K562 (cell line): ENCODE measurements around the gene SLC19A2. TPM values are rescaled to one million over a fixed set of nuclear protein-coding genes. Genes with fewer than 3 reads are reported as not detected.

Experiments used
- ATAC-seq: fragments of 200-7000 bp; cut with Tn5 transposase; 3 replicates; pipeline ENCODE4 v1.9.1; 2020; ENCODE audit warnings: moderate library complexity
- BruUV-seq: library from RNA; stranded (reverse); fragments of 400-500 nt; replicated peaks from 2 replicates; lab custom pipeline; 2021; lab: Mats Ljungman, UMichigan
- CTCF ChIA-PET: fragments of 300-600 bp; formaldehyde crosslinking; extraction: SDS; loops from one replicate; lab custom pipeline; 2021; ENCODE audit warnings: low intra/inter-chr PET ratio; lab: Yijun Ruan, JAX
- POLR2A ChIA-PET: fragments of 300-600, 350-650 bp; sonication (Branson Sonifier 250); formaldehyde crosslinking; extraction: SDS; loops from one replicate; lab custom pipeline; 2021; ENCODE audit warnings: antibody characterized with exemption, inconsistent platforms; lab: Yijun Ruan, JAX
- DNase-seq, 4 experiments: peaks; one replicate each; pipeline versions ENCODE4 v3.0.0 to v3.0.0-alpha.2; 2011 to 2018; ENCODE audit warnings: low spot score in 3 of 4, mixed read lengths in 3 of 4; ENCODE audit errors: extremely low read depth in 1 of 4
- FAIRE-seq: peaks from 2 replicates; lab custom pipeline; 2011; peaks lifted over from hg19 to GRCh38; lab: Jason Lieb, UNC
- H2AFZ ChIP-seq: 2 replicates; pipeline ENCODE4 v1.6.0; 2011; ENCODE audit warnings: low read depth, low read length, control low read depth, inconsistent platforms
- H3K27ac ChIP-seq: fragments of 200-600 bp; 3 replicates; pipeline ENCODE4 v1.8.0; 2011; ENCODE audit warnings: low read depth, mild to moderate bottlenecking, control low read depth, inconsistent platforms, low read length, moderate library complexity, mixed read lengths; ENCODE audit errors: extremely low read depth
- H3K27me3 ChIP-seq, 2 experiments: fragments of 300-600 bp in 1 of 2; 2 replicates in 1 of 2; 3 replicates in 1 of 2; pipeline versions ENCODE4 v1.6.0 to v1.8.0; 2011; ENCODE audit warnings: inconsistent platforms in 2 of 2, low read length in 2 of 2, mild to moderate bottlenecking in 1 of 2, mixed read lengths in 1 of 2, moderate library complexity in 1 of 2; ENCODE audit not compliant: control insufficient read depth in 2 of 2, insufficient read depth in 2 of 2
- H3K36me3 ChIP-seq: fragments of 300-600 bp; 3 replicates; pipeline ENCODE4 v1.8.0; 2011; ENCODE audit warnings: mild to moderate bottlenecking, low read length, inconsistent platforms; ENCODE audit not compliant: control insufficient read depth, insufficient read depth
- H3K4me1 ChIP-seq, 2 experiments: fragments of 200-600 bp in 1 of 2; replicated peaks in 1 of 2; 2 replicates in 1 of 2; 3 replicates in 1 of 2; pipeline versions ENCODE4 v1.5.1 to v1.8.0; 2011; ENCODE audit warnings: inconsistent platforms in 2 of 2, low read length in 2 of 2, mild to moderate bottlenecking in 1 of 2, mixed read lengths in 1 of 2, moderate library complexity in 1 of 2; ENCODE audit not compliant: control insufficient read depth in 2 of 2, insufficient read depth in 2 of 2
- H3K4me2 ChIP-seq: 2 replicates; pipeline ENCODE4 v1.6.1; 2011; ENCODE audit warnings: low read length, control low read depth, inconsistent platforms, mixed read lengths; ENCODE audit not compliant: insufficient read depth
- H3K4me3 ChIP-seq: fragments of 200-600 bp; sonication (generic), shearing (Covaris generic); 2 replicates; pipeline ENCODE4 v1.5.1; 2016; ENCODE audit warnings: control low read depth, inconsistent platforms
- H3K79me2 ChIP-seq: fragments of 200-600 bp; 3 replicates; pipeline ENCODE4 v1.8.0; 2011; ENCODE audit warnings: low read length, inconsistent platforms; ENCODE audit not compliant: control insufficient read depth, insufficient read depth
- H3K9ac ChIP-seq, 2 experiments: 2 replicates each; pipeline versions ENCODE4 v1.6.0 to v1.6.1; 2011; ENCODE audit warnings: low read depth in 2 of 2, low read length in 2 of 2, control low read depth in 1 of 2, inconsistent platforms in 1 of 2, mild to moderate bottlenecking in 1 of 2, mixed read lengths in 1 of 2; ENCODE audit not compliant: insufficient read depth in 1 of 2
- H3K9me1 ChIP-seq: one replicate; pipeline ENCODE4 v1.6.0; 2011; ENCODE audit warnings: inconsistent platforms, mild to moderate bottlenecking, low read length, moderate library complexity; ENCODE audit not compliant: control insufficient read depth, insufficient read depth
- H3K9me3 ChIP-seq: replicated peaks from 2 replicates; pipeline ENCODE4 v1.5.1; 2011; ENCODE audit warnings: low read depth, low read length, inconsistent platforms; ENCODE audit not compliant: control insufficient read depth, insufficient read depth
- H4K20me1 ChIP-seq: replicated peaks from 2 replicates; pipeline ENCODE4 v1.6.1; 2011; ENCODE audit warnings: low read length, inconsistent platforms, mixed read lengths; ENCODE audit not compliant: control insufficient read depth, insufficient read depth
- DACH1 ChIP-seq: fragments of 450-650 bp; IDR thresholded peaks from 2 replicates; pipeline ENCODE4 v1.6.1; 2018; ENCODE audit not compliant: partially characterized antibody
- DMBX1 ChIP-seq: fragments of 250-450 bp; sonication (Bioruptor Pico); IDR thresholded peaks from 2 replicates; pipeline ENCODE4 v1.8.0; 2022; ENCODE audit warnings: inconsistent platforms, mild to moderate bottlenecking, moderate library complexity, borderline replicate concordance
- RUNX1 ChIP-seq: sonication (generic); IDR thresholded peaks from 2 replicates; pipeline ENCODE4 v1.6.1; 2016; ENCODE audit warnings: antibody characterized with exemption, low read depth
- SRSF1 ChIP-seq: fragments of 200-400 bp; formaldehyde crosslinking; IDR thresholded peaks from 2 replicates; pipeline ENCODE4 v1.6.1; 2017; ENCODE audit warnings: mild to moderate bottlenecking, low read depth, low read length, moderate library complexity
- ZC3H4 ChIP-seq: sonication (generic); formaldehyde crosslinking; IDR thresholded peaks from 2 replicates; pipeline ENCODE4 v1.9.0; 2021; ENCODE audit warnings: missing genetic modification reagents, borderline replicate concordance
- ZNF133 ChIP-seq: fragments of 250-450 bp; sonication (Bioruptor Pico); IDR thresholded peaks from 2 replicates; pipeline ENCODE4 v1.4.0; 2020; ENCODE audit warnings: mild to moderate bottlenecking
- ZNF175 ChIP-seq: fragments of 200-800 bp; sonication (Bioruptor generic); IDR thresholded peaks from 2 replicates; pipeline ENCODE4 v1.6.1; 2016; ENCODE audit warnings: low read depth, mild to moderate bottlenecking, missing genetic modification characterization, missing compliant biosample characterization
- ZNF778 ChIP-seq: fragments of 450-650 bp; formaldehyde crosslinking; IDR thresholded peaks from 2 replicates; pipeline ENCODE4 v1.4.0; 2020; ENCODE audit warnings: mild to moderate bottlenecking, moderate library complexity
- WGBS: fragments of 100-300 bp; shearing (Covaris generic); methylation state at CpG from one replicate; pipeline ENCODE4 v1.1.6; 2016; ENCODE audit warnings: low coverage, mixed read lengths; ENCODE audit not compliant: insufficient coverage; ENCODE audit errors: missing lambda C conversion rate; 5-methylcytosine and 5-hydroxymethylcytosine counted together
- in situ Hi-C: fragments of 300-500 bp; cut with MboI; formaldehyde crosslinking; loops from 4 replicates; pipeline ENCODE4 v1.15.0; 2018; ENCODE audit warnings: inconsistent platforms, mixed read lengths
- intact Hi-C: fragments of 100-400 bp; cut with micrococcal nuclease; formaldehyde crosslinking; loops from 2 replicates; pipeline ENCODE4 v1.14.2; 2022
- polyA plus RNA-seq, 8 experiments: library from polyadenylated mRNA; depleted of rRNA in 4 of 8; stranded (reverse) in 5 of 8; unstranded in 3 of 8; fragments of >200 nt; fragmentation: Nextera tagmentation in 2 of 8; fragmentation: Illumina TruSeq in 1 of 8; extraction: Ambion mirVana in 2 of 8; extraction: Trizol in 1 of 8; gene quantifications; 2 replicates each; pipeline versions ENCODE4 v1.2.1 to v1.2.3, GENCODE V29; 2011 to 2014; ENCODE audit warnings: inconsistent platforms in 1 of 8, missing spikeins in 1 of 8
- total RNA-seq, 7 experiments: library from RNA; depleted of rRNA in 6 of 7; stranded (reverse); fragments of >200 nt in 6 of 7; fragmentation: Illumina TruSeq in 2 of 7; extraction: Trizol in 2 of 7; gene quantifications; 2 replicates each; pipeline versions ENCODE4 v1.2.1 to v1.2.3, GENCODE V29; 2011 to 2021; ENCODE audit warnings: low replicate concordance in 1 of 7
- TF ChIP-seq, protein P1 (sequence below): fragments of 450-650 bp; IDR thresholded peaks from 2 replicates; pipeline ENCODE4 v1.6.1; 2018; ENCODE audit not compliant: partially characterized antibody

Gene SLC19A2
- total and polyA plus RNA-seq, 9 of the 15 experiments (the other 6 are each of a cell fraction or from before 2014, with no cell fraction given): 7.4 to 42.8 (median 19.2) TPM

- H3K36me3 ChIP-seq: no peaks in the 10 kb centered on the region
- no TSS peak for BruUV-seq
- DNase-seq (no peak), ATAC-seq (no peak), FAIRE-seq (no peak)
- peaks cover 4% of the 10 kb centered on the region; the same call in 1 of the 2 replicates for H3K9me3 ChIP-seq
- no peak overlapping the region for H2AFZ ChIP-seq
- no peak for TF ChIP-seq SRSF1
- no peak for TF ChIP-seq DACH1
- no peak for TF ChIP-seq ZC3H4 (CRISPR knock-in tag)
- TF ChIP-seq, protein P1, sequence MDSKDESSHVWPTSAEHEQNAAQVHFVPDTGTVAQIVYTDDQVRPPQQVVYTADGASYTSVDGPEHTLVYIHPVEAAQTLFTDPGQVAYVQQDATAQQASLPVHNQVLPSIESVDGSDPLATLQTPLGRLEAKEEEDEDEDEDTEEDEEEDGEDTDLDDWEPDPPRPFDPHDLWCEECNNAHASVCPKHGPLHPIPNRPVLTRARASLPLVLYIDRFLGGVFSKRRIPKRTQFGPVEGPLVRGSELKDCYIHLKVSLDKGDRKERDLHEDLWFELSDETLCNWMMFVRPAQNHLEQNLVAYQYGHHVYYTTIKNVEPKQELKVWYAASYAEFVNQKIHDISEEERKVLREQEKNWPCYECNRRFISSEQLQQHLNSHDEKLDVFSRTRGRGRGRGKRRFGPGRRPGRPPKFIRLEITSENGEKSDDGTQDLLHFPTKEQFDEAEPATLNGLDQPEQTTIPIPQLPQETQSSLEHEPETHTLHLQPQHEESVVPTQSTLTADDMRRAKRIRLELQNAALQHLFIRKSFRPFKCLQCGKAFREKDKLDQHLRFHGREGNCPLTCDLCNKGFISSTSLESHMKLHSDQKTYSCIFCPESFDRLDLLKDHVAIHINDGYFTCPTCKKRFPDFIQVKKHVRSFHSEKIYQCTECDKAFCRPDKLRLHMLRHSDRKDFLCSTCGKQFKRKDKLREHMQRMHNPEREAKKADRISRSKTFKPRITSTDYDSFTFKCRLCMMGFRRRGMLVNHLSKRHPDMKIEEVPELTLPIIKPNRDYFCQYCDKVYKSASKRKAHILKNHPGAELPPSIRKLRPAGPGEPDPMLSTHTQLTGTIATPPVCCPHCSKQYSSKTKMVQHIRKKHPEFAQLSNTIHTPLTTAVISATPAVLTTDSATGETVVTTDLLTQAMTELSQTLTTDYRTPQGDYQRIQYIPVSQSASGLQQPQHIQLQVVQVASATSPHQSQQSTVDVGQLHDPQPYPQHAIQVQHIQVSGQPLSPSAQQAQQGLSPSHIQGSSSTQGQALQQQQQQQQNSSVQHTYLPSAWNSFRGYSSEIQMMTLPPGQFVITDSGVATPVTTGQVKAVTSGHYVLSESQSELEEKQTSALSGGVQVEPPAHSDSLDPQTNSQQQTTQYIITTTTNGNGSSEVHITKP: no peak
- no peak for TF ChIP-seq DMBX1 (CRISPR knock-in tag)
- no peak for TF ChIP-seq ZNF778
- TF ChIP-seq ZNF175 (CRISPR knock-in tag): no peak
- no peak for TF ChIP-seq ZNF133 (CRISPR knock-in tag)
- no peak for TF ChIP-seq RUNX1
- H3K27ac ChIP-seq: no peak overlapping the region
- no peaks in the 10 kb centered on the region for H3K9me1 ChIP-seq
- H3K4me3 ChIP-seq: no peak overlapping the region
- no peaks in the 10 kb centered on the region for H4K20me1 ChIP-seq
- no peak overlapping the region for H3K9ac ChIP-seq
- no peak overlapping the region for H3K4me2 ChIP-seq
- no peaks in the 10 kb centered on the region for H3K79me2 ChIP-seq
- in situ Hi-C loops: no loop called here
- H3K27me3 ChIP-seq: no peaks in the 10 kb centered on the region
- ChIA-PET POLR2A (no interaction called here), CTCF (no interaction called here)
- WGBS: 19% methylated on average over 2 of the region's 2 CpGs
- H3K4me1 ChIP-seq: peaks cover 0 to 4% of the 10 kb centered on the region in 2 experiments; a peak in 1 of 5 replicates
- intact Hi-C loops: no loop called here
These were observed 29.7 kb downstream of the SLC19A2 start for GRCh38 chr1:169456029-169456428.
